ENCODE data around the gene KIF18A. TPM values are rescaled to one million over a fixed set of nuclear protein-coding genes. Genes with fewer than 3 reads are reported as not detected.
A peak's percentile ranks its signal among the peaks of the same experiment; 100 is the strongest.

The KIF18A gene
- total and polyA plus RNA-seq, 2 of the 13 experiments (the other 11 are each of a cell fraction or from before 2014, with no cell fraction given) = 3.4 to 14.4 TPM

DNA sequence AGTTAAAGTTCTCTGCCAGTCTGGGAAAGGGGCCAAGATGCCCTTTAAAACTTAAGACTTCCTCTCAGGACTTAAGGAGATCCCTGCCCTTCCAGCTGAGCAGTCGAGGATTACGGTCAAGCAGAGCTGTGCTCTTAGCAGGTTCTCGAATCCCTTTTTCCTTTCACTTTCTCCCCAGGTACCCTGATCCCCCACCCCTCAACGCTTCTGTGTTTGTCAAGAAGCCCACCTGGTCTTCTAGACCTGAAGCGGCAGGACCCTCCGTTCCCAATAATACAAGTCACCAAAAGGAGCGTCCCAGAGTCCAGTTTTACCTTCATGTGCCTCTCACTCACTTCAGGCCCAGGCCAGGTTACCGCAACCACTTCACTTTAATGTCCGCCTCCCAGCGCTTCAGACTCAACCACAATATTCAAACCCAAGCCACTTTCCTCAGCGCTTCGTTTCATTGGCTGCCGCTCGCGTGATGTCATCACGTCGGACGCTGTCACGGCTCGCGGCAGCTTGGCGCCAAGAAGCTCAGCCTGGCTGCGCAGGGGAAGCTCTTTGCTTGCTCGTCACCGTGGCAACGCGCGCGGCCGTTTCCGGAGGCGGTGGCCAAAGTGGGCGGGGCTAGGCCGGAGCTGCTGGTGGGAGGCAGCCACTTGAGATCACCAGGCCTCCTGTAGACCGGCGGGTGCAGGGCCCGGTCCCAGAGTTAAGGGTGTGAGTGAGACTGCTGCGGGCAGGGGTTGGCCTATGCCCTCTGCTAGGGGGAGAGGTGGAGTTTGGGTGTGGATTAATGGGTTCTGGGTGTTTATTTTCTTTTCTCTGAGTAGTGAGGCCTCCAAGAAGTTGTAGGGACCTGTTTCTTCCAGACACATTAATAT is at the start of gene KIF18A, which contains the start of gene METTL15 (continued):
- no peak for TF ChIP-seq HMG20A (CRISPR knock-in tag; IDR thresholded peaks at IDR 0.05; ENCODE audit: borderline replicate concordance)
- TF ChIP-seq ZNF260 (CRISPR knock-in tag; IDR thresholded peaks at IDR 0.05; ENCODE audit: borderline replicate concordance, low read depth) = no peak
- TF ChIP-seq MBD4 (IDR thresholded peaks at IDR 0.05; ENCODE audit: borderline replicate concordance, low read length) = no peak
- TF ChIP-seq KMT2B (CRISPR knock-in tag; IDR thresholded peaks at IDR 0.05) = peak; percentile 94; the same call in 1 of the 2 replicates
- no peak for TF ChIP-seq ZNF891 (CRISPR knock-in tag; IDR thresholded peaks at IDR 0.05)
- TF ChIP-seq ZSCAN20 (CRISPR knock-in tag; IDR thresholded peaks at IDR 0.05; ENCODE audit: borderline replicate concordance) = no peak
- peak; percentile 44; the same call in 1 of the 2 replicates for TF ChIP-seq ZNF788 (CRISPR knock-in tag; IDR thresholded peaks at IDR 0.05; ENCODE audit: borderline replicate concordance)
- TF ChIP-seq POLR2AphosphoS2 (IDR thresholded peaks at IDR 0.05; ENCODE audit: low read depth, low read length) = no peak
- TF ChIP-seq ZNF720 (CRISPR knock-in tag; IDR thresholded peaks at IDR 0.05) = no peak
- TF ChIP-seq TRIM24 (CRISPR knock-in tag; IDR thresholded peaks at IDR 0.05) = no peak
- no peak for TF ChIP-seq ZNF562 (CRISPR knock-in tag; IDR thresholded peaks at IDR 0.05; ENCODE audit: borderline replicate concordance)
- TF ChIP-seq TBL1XR1 (IDR thresholded peaks at IDR 0.05; ENCODE audit: borderline replicate concordance, low read length, partially characterized antibody) = peak; percentile 49
- TF ChIP-seq U2AF1 (optimal IDR thresholded peaks at IDR 0.05; ENCODE audit: low read depth, low read length) = peak; percentile 59
- no peak; the same call in 1 of the 2 replicates for TF ChIP-seq TFE3 (CRISPR knock-in tag; IDR thresholded peaks at IDR 0.05)
- TF ChIP-seq CENPX (CRISPR knock-in tag; IDR thresholded peaks at IDR 0.05) = no peak
- no peak for TF ChIP-seq NR2F6 (IDR thresholded peaks at IDR 0.05)
- no peak; the same call in 1 of the 2 replicates for TF ChIP-seq NR2F6 (CRISPR knock-in tag; IDR thresholded peaks at IDR 0.05)
- TF ChIP-seq NR3C1 (CRISPR knock-in tag; IDR thresholded peaks at IDR 0.05) = no peak
- TF ChIP-seq, protein P1, sequence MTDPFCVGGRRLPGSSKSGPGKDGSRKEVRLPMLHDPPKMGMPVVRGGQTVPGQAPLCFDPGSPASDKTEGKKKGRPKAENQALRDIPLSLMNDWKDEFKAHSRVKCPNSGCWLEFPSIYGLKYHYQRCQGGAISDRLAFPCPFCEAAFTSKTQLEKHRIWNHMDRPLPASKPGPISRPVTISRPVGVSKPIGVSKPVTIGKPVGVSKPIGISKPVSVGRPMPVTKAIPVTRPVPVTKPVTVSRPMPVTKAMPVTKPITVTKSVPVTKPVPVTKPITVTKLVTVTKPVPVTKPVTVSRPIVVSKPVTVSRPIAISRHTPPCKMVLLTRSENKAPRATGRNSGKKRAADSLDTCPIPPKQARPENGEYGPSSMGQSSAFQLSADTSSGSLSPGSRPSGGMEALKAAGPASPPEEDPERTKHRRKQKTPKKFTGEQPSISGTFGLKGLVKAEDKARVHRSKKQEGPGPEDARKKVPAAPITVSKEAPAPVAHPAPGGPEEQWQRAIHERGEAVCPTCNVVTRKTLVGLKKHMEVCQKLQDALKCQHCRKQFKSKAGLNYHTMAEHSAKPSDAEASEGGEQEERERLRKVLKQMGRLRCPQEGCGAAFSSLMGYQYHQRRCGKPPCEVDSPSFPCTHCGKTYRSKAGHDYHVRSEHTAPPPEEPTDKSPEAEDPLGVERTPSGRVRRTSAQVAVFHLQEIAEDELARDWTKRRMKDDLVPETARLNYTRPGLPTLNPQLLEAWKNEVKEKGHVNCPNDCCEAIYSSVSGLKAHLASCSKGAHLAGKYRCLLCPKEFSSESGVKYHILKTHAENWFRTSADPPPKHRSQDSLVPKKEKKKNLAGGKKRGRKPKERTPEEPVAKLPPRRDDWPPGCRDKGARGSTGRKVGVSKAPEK (CRISPR knock-in tag; IDR thresholded peaks at IDR 0.05; ENCODE audit: borderline replicate concordance) = no peak
- TF ChIP-seq RNF2 (conservative IDR thresholded peaks at IDR 0.05; ENCODE audit: low read depth) = no peak
- TF ChIP-seq ZSCAN12 (CRISPR knock-in tag; IDR thresholded peaks at IDR 0.05) = no peak
- no peak for TF ChIP-seq TAF15 (IDR thresholded peaks at IDR 0.05; ENCODE audit: low read depth, low read length, poor library complexity, severe bottlenecking)
- TF ChIP-seq ZNF766 (CRISPR knock-in tag; IDR thresholded peaks at IDR 0.05; ENCODE audit: borderline replicate concordance) = peak; percentile 65; the same call in 1 of the 2 replicates
- no peak for TF ChIP-seq SMARCE1 (IDR thresholded peaks at IDR 0.05; ENCODE audit: borderline replicate concordance)
- TF ChIP-seq FOXA1 (IDR thresholded peaks at IDR 0.05) = no peak
- peak; percentile 34; the same call in 1 of the 2 replicates for TF ChIP-seq FOXA1 (CRISPR knock-in tag; IDR thresholded peaks at IDR 0.05)
- no peak for TF ChIP-seq CBX2 (IDR thresholded peaks at IDR 0.05; ENCODE audit: low read depth, low read length)
- no peak for TF ChIP-seq CBX2 (CRISPR knock-in tag; IDR thresholded peaks at IDR 0.05; ENCODE audit: low read depth)
- no peak for TF ChIP-seq ZNF263 (CRISPR knock-in tag; IDR thresholded peaks at IDR 0.05)
- TF ChIP-seq CEBPG (CRISPR knock-in tag; IDR thresholded peaks at IDR 0.05) = peak; percentile 48
